Memory B cell (primary cell): ENCODE data around the gene SLC22A23.

Experiments used
- ATAC-seq: fragments of 150-1000 bp; cut with Tn5 transposase; 2 replicates; pipeline ENCODE4 v1.10.0; 2021; ENCODE audit warnings: low read depth, mild to moderate bottlenecking, moderate library complexity
- DNase-seq, 2 donors: peaks; one replicate each; pipeline ENCODE4 v3.0.0; 2022; ENCODE audit warnings: low spot score in 2 of 2
- H3K27ac Mint-ChIP-seq: one replicate; pipeline ENCODE4 v1.8.0; 2022; ENCODE audit warnings: mild to moderate bottlenecking, moderate library complexity, mixed read lengths
- H3K27me3 Mint-ChIP-seq: one replicate; pipeline ENCODE4 v1.8.0; 2022; ENCODE audit warnings: mixed read lengths
- H3K36me3 Mint-ChIP-seq: one replicate; pipeline ENCODE4 v1.8.0; 2022; ENCODE audit warnings: mild to moderate bottlenecking, mixed read lengths
- H3K4me1 Mint-ChIP-seq: one replicate; pipeline ENCODE4 v1.8.0; 2022; ENCODE audit warnings: mixed read lengths
- H3K4me3 Mint-ChIP-seq: one replicate; pipeline ENCODE4 v1.8.0; 2022; ENCODE audit warnings: mild to moderate bottlenecking, moderate library complexity, mixed read lengths
- H3K9me3 Mint-ChIP-seq: one replicate; pipeline ENCODE4 v1.8.0; 2022; ENCODE audit warnings: mixed read lengths

The SLC22A23 gene

GRCh38 chr6:3261921-3262320 is 194.9 kb downstream of the SLC22A23 start:
- no peaks in the 10 kb centered on the region for H3K27me3 Mint-ChIP-seq
- no peaks in the 10 kb centered on the region for H3K9me3 Mint-ChIP-seq
- DNase-seq, result no peak
- no peak overlapping the region for H3K4me3 Mint-ChIP-seq
- no peaks in the 10 kb centered on the region for H3K36me3 Mint-ChIP-seq
- H3K27ac Mint-ChIP-seq, result no peak overlapping the region
- no peak for ATAC-seq
- H3K4me1 Mint-ChIP-seq, result peaks cover 24% of the 10 kb centered on the region

GRCh38 chr6:3261518-3261820 is 195.4 kb downstream of the SLC22A23 start:
- H3K36me3 Mint-ChIP-seq, result no peaks in the 10 kb centered on the region

GRCh38 chr6:3260772-3261517 is 195.9 kb downstream of the SLC22A23 start:
- H3K27ac Mint-ChIP-seq, result no peak overlapping the region

More at GRCh38 chr6:3261518-3261820, 195.4 kb downstream of the SLC22A23 start:
- H3K27ac Mint-ChIP-seq, result no peak overlapping the region
- peaks cover 24% of the 10 kb centered on the region for H3K4me1 Mint-ChIP-seq
- no peaks in the 10 kb centered on the region for H3K9me3 Mint-ChIP-seq
- DNase-seq (no peak), ATAC-seq (no peak)
- H3K4me3 Mint-ChIP-seq, result no peak overlapping the region
- H3K27me3 Mint-ChIP-seq, result no peaks in the 10 kb centered on the region

GRCh38 chr6:3260296-3260695 is 196.6 kb downstream of the SLC22A23 start:
- H3K36me3 Mint-ChIP-seq, result no peaks in the 10 kb centered on the region
- no peaks in the 10 kb centered on the region for H3K27me3 Mint-ChIP-seq
- no peak for DNase-seq
- H3K4me3 Mint-ChIP-seq, result peak overlapping the region; percentile 61
- ATAC-seq, result no peak
- no peaks in the 10 kb centered on the region for H3K9me3 Mint-ChIP-seq
- H3K4me1 Mint-ChIP-seq, result peaks cover 24% of the 10 kb centered on the region
- H3K27ac Mint-ChIP-seq, result no peak overlapping the region

More at GRCh38 chr6:3260772-3261517, 195.9 kb downstream of the SLC22A23 start:
- Mint-ChIP-seq H3K36me3 (no peaks in the 10 kb centered on the region), H3K4me3 (peak overlapping the region; percentile 61), H3K27me3 (no peaks in the 10 kb centered on the region), H3K9me3 (no peaks in the 10 kb centered on the region), H3K4me1 (peaks cover 24% of the 10 kb centered on the region)
- ATAC-seq (no peak), DNase-seq (no peak)

GRCh38 chr6:3259491-3259958 is 197.3 kb downstream of the SLC22A23 start:
- H3K4me1 Mint-ChIP-seq, result peaks cover 24% of the 10 kb centered on the region
- H3K27ac Mint-ChIP-seq, result peak overlapping the region; percentile 80
- peak; percentile 7 to 34 for DNase-seq
- H3K36me3 Mint-ChIP-seq, result no peaks in the 10 kb centered on the region
- no peaks in the 10 kb centered on the region for H3K9me3 Mint-ChIP-seq
- no peaks in the 10 kb centered on the region for H3K27me3 Mint-ChIP-seq
- peak; percentile 39 for ATAC-seq
- H3K4me3 Mint-ChIP-seq, result peak overlapping the region; percentile 96

GRCh38 chr6:3258720-3259490 is 197.9 kb downstream of the SLC22A23 start, which contains the start of gene PSMG4:
Gene PSMG4 (plus strand): TSS chr6:3258947. CDS start chr6:3259023, 76 bp downstream.
- H3K9me3 Mint-ChIP-seq, result no peaks in the 10 kb centered on the region
- H3K27me3 Mint-ChIP-seq, result no peaks in the 10 kb centered on the region
- peaks cover 22% of the 10 kb centered on the region for H3K4me1 Mint-ChIP-seq
- peak; percentile 91 to 97 for DNase-seq
- peak within 1 kb of the TSS; percentile 96 for H3K4me3 Mint-ChIP-seq
- ATAC-seq, result peak; percentile 85
- H3K36me3 Mint-ChIP-seq, result no peaks in the 10 kb centered on the region
- peak within 1 kb of the TSS; percentile 80 for H3K27ac Mint-ChIP-seq

- Mint-ChIP-seq H3K4me1 (peaks cover 20% of the 10 kb centered on the region), H3K4me3 (peak overlapping the region; percentile 79), H3K27me3 (no peaks in the 10 kb centered on the region), H3K27ac (no peak overlapping the region), H3K36me3 (no peaks in the 10 kb centered on the region), H3K9me3 (no peaks in the 10 kb centered on the region)
- no peak for DNase-seq
- no peak for ATAC-seq
These were observed 198.6 kb downstream of the SLC22A23 start for GRCh38 chr6:3258201-3258600.

GRCh38 chr6:3253597-3253961 is 203.3 kb downstream of the SLC22A23 start:
- Mint-ChIP-seq H3K36me3 (peaks cover 3% of the 10 kb centered on the region), H3K4me3 (no peak overlapping the region), H3K27ac (no peak overlapping the region), H3K4me1 (peaks cover 4% of the 10 kb centered on the region), H3K27me3 (peaks cover 12% of the 10 kb centered on the region), H3K9me3 (no peaks in the 10 kb centered on the region)
- no peak for ATAC-seq
- no peak for DNase-seq

GRCh38 chr6:3252861-3253596 is 203.8 kb downstream of the SLC22A23 start:
- Mint-ChIP-seq H3K27ac (no peak overlapping the region), H3K9me3 (no peaks in the 10 kb centered on the region), H3K36me3 (peaks cover 3% of the 10 kb centered on the region), H3K4me1 (peaks cover 4% of the 10 kb centered on the region), H3K27me3 (peaks cover 16% of the 10 kb centered on the region), H3K4me3 (no peak overlapping the region)
- DNase-seq (no peak), ATAC-seq (no peak)

- no peak overlapping the region for H3K4me3 Mint-ChIP-seq
- no peaks in the 10 kb centered on the region for H3K9me3 Mint-ChIP-seq
- peaks cover 4% of the 10 kb centered on the region for H3K4me1 Mint-ChIP-seq
- DNase-seq (no peak), ATAC-seq (no peak)
- H3K36me3 Mint-ChIP-seq, result peaks cover 3% of the 10 kb centered on the region
- peaks cover 18% of the 10 kb centered on the region for H3K27me3 Mint-ChIP-seq
- no peak overlapping the region for H3K27ac Mint-ChIP-seq
These were observed 204.5 kb downstream of the SLC22A23 start for GRCh38 chr6:3252369-3252768.

- H3K4me1 Mint-ChIP-seq, result peaks cover 4% of the 10 kb centered on the region
These were observed 205.2 kb downstream of the SLC22A23 start for GRCh38 chr6:3251462-3252314.

GRCh38 chr6:3250231-3250675 is 206.6 kb downstream of the SLC22A23 start:
- no peak overlapping the region for H3K27ac Mint-ChIP-seq
- peaks cover 4% of the 10 kb centered on the region for H3K4me1 Mint-ChIP-seq
- H3K27me3 Mint-ChIP-seq, result peaks cover 18% of the 10 kb centered on the region
- no peak for ATAC-seq
- H3K4me3 Mint-ChIP-seq, result no peak overlapping the region
- DNase-seq, result no peak
- no peaks in the 10 kb centered on the region for H3K9me3 Mint-ChIP-seq
- peaks cover 3% of the 10 kb centered on the region for H3K36me3 Mint-ChIP-seq

More at GRCh38 chr6:3251462-3252314, 205.2 kb downstream of the SLC22A23 start:
- peak overlapping the region; percentile 2 for H3K4me3 Mint-ChIP-seq
- DNase-seq (peak; percentile 76), ATAC-seq (peak; percentile 96)
- H3K36me3 Mint-ChIP-seq, result peaks cover 3% of the 10 kb centered on the region
- no peaks in the 10 kb centered on the region for H3K9me3 Mint-ChIP-seq
- H3K27me3 Mint-ChIP-seq, result peaks cover 18% of the 10 kb centered on the region
- H3K27ac Mint-ChIP-seq, result no peak overlapping the region

GRCh38 chr6:3249821-3250220 is 207.0 kb downstream of the SLC22A23 start:
- Mint-ChIP-seq H3K27me3 (peaks cover 20% of the 10 kb centered on the region), H3K4me3 (no peak overlapping the region)

More at GRCh38 chr6:3249821-3250220, 207.0 kb downstream of the SLC22A23 start:
- peaks cover 4% of the 10 kb centered on the region for H3K4me1 Mint-ChIP-seq
- no peak overlapping the region for H3K27ac Mint-ChIP-seq
- no peaks in the 10 kb centered on the region for H3K9me3 Mint-ChIP-seq
- DNase-seq (no peak), ATAC-seq (no peak)
- peaks cover 3% of the 10 kb centered on the region for H3K36me3 Mint-ChIP-seq
